ENCODE measurements around the gene CDH15.

The CDH15 gene

GRCh38 chr16:89171216-89172170, at the start of gene CDH15:
TSS of gene CDH15 (plus strand) at chr16:89171748. CDS start at chr16:89171832, 84 bp downstream.
- DNase-seq: peak; percentile 72 to 79

- DNase-seq: no peak
Observed at GRCh38 chr16:89122322-89122851, 49.2 kb upstream of the CDH15 start.

- DNase-seq: no peak
Observed at GRCh38 chr16:89123001-89123830, 48.3 kb upstream of the CDH15 start.

GRCh38 chr16:89123831-89124100, 47.8 kb upstream of the CDH15 start:
- no peak for DNase-seq

- no peak for DNase-seq
Observed at GRCh38 chr16:89129378-89129777, 42.2 kb upstream of the CDH15 start.

- DNase-seq: no peak
Observed at GRCh38 chr16:89130448-89130847, 41.1 kb upstream of the CDH15 start.

GRCh38 chr16:89131783-89132182, 39.8 kb upstream of the CDH15 start:
- DNase-seq: no peak

DNA sequence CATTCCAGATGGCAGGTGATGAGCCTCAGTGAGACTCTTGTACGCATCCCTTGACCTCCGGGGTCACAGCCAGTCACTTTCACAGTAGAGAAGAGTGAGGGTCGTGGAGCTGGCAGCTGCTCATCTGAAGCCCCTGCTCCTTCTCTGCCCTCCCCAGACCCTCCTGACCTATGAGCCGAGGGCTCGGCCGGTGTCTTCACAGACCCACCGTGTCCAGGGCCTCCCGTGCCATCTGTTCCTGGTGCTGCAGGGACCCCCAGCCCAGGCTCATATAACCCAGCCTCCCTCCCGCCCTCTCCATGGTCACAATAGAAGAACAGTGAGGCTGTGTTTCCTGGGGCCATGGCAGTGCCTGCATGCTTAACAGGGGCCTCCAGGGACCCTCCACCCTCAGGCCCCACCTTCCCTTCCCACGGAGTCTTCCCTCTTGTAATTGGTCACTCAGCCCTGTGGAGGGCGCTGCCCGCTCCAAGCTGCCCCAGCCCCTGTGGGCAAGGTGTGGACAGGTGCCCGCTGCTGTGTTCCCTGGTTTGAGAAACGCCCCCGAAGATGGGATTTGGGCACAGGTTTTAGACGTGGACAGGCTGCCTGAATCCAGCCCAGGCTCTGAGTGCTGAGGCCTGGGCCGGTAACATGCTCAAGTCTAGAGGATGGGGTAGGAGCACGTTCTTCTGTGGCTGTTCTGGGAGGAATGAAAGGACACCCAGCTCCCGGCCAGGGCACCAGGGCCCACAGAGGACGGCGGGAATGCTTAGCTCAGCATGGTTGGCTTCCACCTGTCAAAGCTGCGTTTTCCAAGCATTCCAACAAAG, 39.1 kb upstream of the CDH15 start:
- no peak for DNase-seq

DNA sequence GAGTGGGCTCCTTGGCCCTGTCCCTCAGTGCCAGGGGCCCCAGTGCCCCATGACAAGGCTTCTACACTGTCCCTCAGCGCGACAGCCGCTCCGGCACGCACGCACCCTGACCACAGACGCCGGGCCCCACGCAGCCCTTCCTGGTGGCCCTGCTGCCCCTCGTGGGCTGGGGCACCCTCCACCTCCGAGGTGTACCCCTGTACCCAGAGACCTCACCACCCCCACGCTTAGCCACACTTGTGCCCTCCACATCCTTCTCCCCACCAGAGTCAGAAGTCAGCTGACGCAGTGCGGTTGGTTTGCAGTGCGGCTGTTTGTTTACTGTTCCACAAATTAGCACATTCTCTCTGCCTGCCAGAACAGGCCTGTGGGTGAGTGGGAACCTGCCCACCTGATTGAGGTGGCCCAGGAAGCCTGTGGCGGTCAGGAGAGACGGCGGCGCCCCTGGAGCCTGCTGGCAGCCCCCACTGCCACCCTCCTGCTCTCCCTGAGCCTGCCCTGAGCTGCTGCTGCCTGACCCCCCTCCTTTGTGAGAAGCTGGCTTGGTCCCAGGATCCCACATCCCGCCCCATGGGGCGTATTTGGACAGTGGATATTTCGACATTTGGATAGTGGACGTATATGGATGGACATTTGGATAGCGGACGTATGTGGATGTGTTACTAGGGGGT, 38.0 kb upstream of the CDH15 start:
- DNase-seq: no peak

- DNase-seq: no peak
Observed at GRCh38 chr16:89134269-89134668, 37.3 kb upstream of the CDH15 start.

DNA sequence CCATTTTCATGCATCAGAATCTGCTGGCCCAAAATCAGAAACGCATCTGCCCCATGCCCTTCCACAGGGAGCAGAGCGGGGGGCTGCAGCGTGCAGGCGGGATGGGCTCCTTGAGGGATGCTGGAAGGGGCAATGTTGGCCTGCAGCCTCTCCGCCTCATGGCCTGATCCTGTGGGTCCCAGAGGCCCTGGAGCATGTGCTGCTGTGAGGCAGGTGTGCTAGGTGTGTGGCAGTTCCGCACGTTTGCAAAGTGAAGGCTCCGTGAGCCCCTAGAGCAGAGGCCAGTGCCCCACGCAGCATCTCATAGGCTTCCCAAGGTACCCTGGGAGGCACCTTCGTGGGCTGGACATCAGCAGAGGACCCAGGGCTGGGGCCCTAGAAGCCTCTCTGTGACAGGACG, 36.4 kb upstream of the CDH15 start:
- DNase-seq: no peak

- no peak for DNase-seq
Observed at GRCh38 chr16:89135971-89136765, 35.4 kb upstream of the CDH15 start.

DNA sequence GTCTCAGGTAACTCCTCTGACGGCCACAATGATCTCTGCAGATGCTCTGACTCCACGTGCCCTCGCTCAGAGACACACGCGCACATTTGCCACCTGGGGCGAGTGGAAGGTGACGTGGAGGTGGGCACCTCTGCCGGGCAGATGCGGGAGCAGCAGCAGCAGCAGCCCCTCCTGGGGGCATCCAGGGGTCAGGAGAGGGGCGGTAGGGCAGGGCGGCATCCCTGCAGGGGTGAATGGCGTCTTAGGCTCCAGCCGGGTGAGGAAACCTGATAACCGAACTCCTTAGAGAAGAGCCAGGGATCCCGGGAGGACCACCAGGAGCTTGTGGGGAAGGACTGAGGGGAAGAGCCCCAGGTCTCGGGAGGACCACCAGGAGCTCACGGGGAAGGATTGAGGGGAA, 34.6 kb upstream of the CDH15 start:
- DNase-seq: no peak

GRCh38 chr16:89137666-89138512, 33.7 kb upstream of the CDH15 start:
- no peak for DNase-seq

- DNase-seq: no peak
Observed at GRCh38 chr16:89138513-89138795, 33.1 kb upstream of the CDH15 start.

DNA sequence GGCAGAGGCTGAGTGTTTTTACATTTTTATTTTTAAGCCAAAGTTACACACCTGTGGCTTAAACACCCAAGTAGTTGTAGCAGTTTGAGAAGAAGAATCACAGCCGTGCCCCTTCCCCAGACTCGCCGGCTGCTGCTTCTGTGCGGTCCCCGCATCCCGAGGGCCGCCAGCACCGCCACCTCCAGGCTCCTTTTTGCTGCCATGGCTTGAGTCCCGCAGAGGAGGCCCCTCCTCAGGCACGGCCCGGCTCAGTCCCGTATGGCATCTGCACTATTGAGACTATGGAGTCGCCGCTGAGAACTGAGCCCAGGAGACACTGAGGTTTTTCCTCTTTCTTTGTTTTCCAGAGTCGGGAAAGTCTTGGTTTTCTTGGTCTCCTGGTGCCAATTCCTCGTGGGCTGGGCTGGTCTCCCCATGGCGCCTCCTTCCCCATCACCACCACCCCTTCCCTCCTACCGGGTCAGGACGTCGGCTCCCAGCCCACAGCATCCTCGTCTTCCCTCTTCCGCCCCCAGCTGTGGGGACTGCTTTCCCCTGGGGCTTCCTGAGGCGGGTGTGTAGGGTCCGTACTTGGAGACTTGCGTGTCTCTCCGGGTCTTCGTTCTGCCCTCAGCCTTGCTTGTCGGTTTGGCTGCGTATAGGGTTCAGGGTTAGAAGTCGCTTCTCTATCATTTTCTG, 32.6 kb upstream of the CDH15 start:
- DNase-seq: no peak

- no peak for DNase-seq
Observed at GRCh38 chr16:89139907-89140361, 31.6 kb upstream of the CDH15 start.

DNA sequence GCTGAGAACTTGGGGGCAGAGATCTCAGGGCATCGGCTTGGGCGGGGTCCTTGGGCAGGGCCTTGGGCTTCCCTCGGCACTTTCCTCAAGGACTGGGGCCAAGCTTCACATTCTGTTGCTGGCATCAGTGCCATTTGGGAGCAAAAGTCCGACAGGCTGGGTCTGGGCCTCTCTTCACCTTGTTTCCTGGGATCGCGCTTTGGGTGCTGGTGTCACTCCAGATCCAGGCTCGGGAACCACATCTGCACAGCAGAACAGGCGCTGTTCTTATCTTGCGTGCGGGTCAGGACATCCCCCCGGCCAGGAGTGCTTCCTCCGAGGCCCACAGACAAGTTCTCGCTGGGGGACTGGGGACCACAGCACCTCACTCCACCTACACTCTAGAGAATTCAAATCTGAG, 31.1 kb upstream of the CDH15 start:
- no peak for DNase-seq

DNA sequence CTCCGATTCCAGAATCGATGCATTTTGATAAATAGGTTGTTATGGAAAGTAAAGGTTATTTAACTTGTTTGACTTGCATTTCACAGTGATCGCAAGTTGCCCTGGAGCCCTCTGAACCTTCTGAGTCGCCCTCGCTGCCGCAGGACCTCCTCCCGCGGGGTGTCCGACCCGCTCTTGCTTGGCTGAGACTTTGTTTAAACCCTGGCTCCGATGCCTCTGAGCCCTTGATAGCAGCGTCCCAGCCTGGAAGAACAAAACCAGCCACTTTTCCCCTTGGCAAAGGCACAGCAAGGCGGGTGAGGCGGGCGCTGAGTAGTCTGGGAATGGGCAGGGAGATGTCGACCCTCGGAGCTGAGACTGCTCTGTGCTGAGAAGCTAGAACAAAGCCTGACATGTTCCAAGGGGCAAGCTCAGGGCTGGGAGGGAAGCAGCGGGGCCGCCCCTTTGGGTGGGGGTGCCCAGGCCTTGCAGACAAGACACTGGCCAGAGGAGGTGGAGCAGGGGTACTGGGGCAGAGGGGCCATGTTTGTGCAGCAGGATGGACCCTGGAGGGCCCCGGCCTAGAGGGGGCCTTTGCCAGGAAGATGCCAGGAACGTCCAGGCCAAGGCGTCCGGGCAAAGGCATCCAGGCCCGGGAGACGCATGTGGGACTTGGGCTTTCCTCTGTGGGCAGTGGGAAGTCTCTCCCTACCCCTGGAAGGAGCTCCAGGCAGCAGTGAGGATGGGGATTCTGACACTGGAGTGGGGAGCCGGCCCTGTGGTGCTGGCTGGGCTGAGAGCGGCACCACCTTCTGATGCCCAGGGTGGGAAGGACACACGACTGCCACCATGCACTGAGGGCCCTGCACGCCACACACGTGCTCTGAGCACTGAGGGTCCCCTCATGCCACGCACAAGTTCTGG, 30.3 kb upstream of the CDH15 start:
- no peak for DNase-seq

All from AML-193 (cell line).